HL-60 (cell line): Measurements from ENCODE around the gene POLE.

Experiments
- POLR2AphosphoS5 ChIP-seq: IDR thresholded peaks from 2 replicates; pipeline ENCODE4 v1.6.1; 2012; ENCODE audit warnings: low read depth
- TF ChIP-seq, protein P1 (sequence below): IDR thresholded peaks from one replicate; pipeline ENCODE4 v1.5.1; 2011; ENCODE audit warnings: low read length, control low read depth, inconsistent platforms; ENCODE audit not compliant: insufficient read depth

DNA sequence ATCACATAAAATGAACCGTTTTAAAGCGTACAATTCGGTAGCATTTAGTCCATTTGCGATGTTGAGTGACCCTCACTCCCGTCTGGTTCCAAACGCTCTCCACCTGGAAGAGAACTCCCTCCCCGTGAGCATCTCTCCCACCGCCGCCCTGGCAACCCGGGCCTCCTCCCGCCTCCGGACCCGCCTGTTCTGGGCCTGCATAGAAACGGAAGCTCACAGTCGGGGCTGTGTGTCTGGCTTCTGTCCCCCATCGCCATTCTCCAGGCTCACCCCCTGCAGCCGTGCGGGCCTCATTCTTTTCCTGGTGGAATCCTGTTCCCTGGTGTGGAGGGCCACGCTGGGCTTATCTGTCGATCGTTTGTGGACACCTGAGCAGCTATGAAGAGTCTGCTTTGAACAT lies 94.1 kb downstream of the POLE start:
- TF ChIP-seq, protein P1, sequence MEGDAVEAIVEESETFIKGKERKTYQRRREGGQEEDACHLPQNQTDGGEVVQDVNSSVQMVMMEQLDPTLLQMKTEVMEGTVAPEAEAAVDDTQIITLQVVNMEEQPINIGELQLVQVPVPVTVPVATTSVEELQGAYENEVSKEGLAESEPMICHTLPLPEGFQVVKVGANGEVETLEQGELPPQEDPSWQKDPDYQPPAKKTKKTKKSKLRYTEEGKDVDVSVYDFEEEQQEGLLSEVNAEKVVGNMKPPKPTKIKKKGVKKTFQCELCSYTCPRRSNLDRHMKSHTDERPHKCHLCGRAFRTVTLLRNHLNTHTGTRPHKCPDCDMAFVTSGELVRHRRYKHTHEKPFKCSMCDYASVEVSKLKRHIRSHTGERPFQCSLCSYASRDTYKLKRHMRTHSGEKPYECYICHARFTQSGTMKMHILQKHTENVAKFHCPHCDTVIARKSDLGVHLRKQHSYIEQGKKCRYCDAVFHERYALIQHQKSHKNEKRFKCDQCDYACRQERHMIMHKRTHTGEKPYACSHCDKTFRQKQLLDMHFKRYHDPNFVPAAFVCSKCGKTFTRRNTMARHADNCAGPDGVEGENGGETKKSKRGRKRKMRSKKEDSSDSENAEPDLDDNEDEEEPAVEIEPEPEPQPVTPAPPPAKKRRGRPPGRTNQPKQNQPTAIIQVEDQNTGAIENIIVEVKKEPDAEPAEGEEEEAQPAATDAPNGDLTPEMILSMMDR = no peak
- no peak for TF ChIP-seq POLR2AphosphoS5
